Mesothelial cell of epicardium (in vitro differentiated cells): ENCODE data around the gene TBCD. TPM values are rescaled to one million over a fixed set of nuclear protein-coding genes. Genes with fewer than 3 reads are reported as not detected.

Experiments
- DNase-seq, 2 experiments: peaks; one replicate each; pipeline ENCODE4 v3.0.0; 2021; ENCODE audit warnings: low spot score in 2 of 2; ENCODE audit not compliant: unreplicated experiment in 2 of 2
- H3K27ac Mint-ChIP-seq: 2 replicates; pipeline ENCODE4 v1.8.0; 2021; ENCODE audit warnings: mixed read lengths
- H3K27me3 Mint-ChIP-seq: 2 replicates; pipeline ENCODE4 v1.8.0; 2021; ENCODE audit warnings: low read depth, mixed read lengths
- H3K36me3 Mint-ChIP-seq: 2 replicates; pipeline ENCODE4 v1.8.0; 2021; ENCODE audit warnings: mixed read lengths
- H3K4me1 Mint-ChIP-seq: 2 replicates; pipeline ENCODE4 v1.8.0; 2021; ENCODE audit warnings: mixed read lengths
- H3K4me3 Mint-ChIP-seq: 2 replicates; pipeline ENCODE4 v1.8.0; 2021; ENCODE audit warnings: mild to moderate bottlenecking, moderate library complexity, mixed read lengths
- H3K9me3 Mint-ChIP-seq: 2 replicates; pipeline ENCODE4 v1.8.0; 2021; ENCODE audit warnings: mixed read lengths
- total RNA-seq: library from RNA; stranded (reverse); gene quantifications from 3 replicates; pipeline ENCODE4 v1.2.1, GENCODE V29; 2021
- TF ChIP-seq, protein P1 (sequence below): fragments of 200-600 bp; sonication (generic); IDR thresholded peaks from one replicate; pipeline ENCODE4 v1.5.0; 2021; ENCODE audit warnings: antibody characterized with exemption; ENCODE audit not compliant: unreplicated experiment

Gene TBCD
- total RNA-seq, 1 donor from 2014 or later = 117 TPM

DNA sequence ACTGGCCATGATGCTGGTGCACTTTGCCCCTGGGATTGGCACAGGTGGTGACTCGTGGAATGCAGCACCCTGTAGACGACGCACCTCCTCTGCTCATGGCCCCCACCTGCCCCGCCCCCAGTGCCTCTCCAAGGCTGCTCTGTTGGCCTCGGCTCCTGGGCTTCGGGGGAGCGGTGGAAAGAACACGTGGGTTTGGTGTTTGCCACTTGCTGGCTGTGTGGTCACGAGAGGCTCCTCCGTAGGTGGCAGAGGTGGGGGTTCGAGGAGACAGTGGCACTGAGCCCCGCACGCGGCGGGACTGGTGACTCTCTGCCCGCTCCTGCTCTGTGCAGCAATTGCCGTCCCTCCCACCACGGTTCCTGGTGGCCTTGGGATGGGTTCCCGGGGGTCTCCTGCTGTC, 170.8 kb downstream of the TBCD start:
- H3K4me3 Mint-ChIP-seq = no peak overlapping the region
- no peak for DNase-seq
- H3K36me3 Mint-ChIP-seq = peaks cover 18% of the 10 kb centered on the region
- no peaks in the 10 kb centered on the region for H3K9me3 Mint-ChIP-seq
- no peaks in the 10 kb centered on the region for H3K4me1 Mint-ChIP-seq
- no peak overlapping the region for H3K27ac Mint-ChIP-seq
- H3K27me3 Mint-ChIP-seq = no peaks in the 10 kb centered on the region
- TF ChIP-seq, protein P1, sequence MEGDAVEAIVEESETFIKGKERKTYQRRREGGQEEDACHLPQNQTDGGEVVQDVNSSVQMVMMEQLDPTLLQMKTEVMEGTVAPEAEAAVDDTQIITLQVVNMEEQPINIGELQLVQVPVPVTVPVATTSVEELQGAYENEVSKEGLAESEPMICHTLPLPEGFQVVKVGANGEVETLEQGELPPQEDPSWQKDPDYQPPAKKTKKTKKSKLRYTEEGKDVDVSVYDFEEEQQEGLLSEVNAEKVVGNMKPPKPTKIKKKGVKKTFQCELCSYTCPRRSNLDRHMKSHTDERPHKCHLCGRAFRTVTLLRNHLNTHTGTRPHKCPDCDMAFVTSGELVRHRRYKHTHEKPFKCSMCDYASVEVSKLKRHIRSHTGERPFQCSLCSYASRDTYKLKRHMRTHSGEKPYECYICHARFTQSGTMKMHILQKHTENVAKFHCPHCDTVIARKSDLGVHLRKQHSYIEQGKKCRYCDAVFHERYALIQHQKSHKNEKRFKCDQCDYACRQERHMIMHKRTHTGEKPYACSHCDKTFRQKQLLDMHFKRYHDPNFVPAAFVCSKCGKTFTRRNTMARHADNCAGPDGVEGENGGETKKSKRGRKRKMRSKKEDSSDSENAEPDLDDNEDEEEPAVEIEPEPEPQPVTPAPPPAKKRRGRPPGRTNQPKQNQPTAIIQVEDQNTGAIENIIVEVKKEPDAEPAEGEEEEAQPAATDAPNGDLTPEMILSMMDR = no peak

DNA sequence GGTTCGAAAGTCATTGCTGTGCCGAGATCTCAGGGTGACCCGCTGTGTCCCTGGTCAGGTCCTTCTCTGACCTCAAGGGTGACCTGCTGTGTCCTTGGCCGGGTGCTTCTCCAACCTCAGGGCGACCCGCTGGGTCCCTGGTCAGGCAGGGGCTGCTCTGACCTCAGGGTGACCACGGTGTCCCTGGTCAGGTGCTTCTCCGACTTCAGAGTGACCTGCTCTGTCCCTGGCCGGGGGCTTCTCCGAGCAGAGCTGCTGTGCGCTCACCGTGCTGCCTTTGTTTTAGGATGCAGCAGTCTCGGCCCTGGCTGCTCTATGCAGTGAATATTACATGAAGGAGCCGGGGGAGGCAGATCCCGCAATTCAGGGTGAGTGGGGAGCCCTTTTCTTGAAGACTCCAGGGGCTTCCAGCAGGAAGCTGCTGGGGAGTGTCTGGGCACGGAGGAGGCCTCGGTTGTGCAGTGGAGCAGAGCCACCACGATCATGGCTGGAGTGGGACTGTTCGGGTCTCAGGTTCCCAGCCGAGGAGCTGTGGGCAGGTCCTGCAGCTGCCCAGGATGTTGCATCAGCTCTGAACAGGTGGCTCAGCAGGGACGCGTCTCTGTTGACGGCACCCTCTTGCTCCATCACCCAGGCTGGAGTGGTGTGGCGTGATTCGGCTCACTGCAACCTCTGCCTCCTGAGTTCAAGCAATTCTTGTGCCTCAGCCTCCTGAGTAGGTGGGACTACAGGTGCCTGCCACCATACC, 171.7 kb downstream of the TBCD start:
- TF ChIP-seq, protein P1 = no peak
- no peak overlapping the region for H3K27ac Mint-ChIP-seq
- no peak for DNase-seq
- H3K27me3 Mint-ChIP-seq = no peaks in the 10 kb centered on the region
- no peaks in the 10 kb centered on the region for H3K9me3 Mint-ChIP-seq
- peaks cover 21% of the 10 kb centered on the region for H3K36me3 Mint-ChIP-seq
- H3K4me1 Mint-ChIP-seq = no peaks in the 10 kb centered on the region
- no peak overlapping the region for H3K4me3 Mint-ChIP-seq

DNA sequence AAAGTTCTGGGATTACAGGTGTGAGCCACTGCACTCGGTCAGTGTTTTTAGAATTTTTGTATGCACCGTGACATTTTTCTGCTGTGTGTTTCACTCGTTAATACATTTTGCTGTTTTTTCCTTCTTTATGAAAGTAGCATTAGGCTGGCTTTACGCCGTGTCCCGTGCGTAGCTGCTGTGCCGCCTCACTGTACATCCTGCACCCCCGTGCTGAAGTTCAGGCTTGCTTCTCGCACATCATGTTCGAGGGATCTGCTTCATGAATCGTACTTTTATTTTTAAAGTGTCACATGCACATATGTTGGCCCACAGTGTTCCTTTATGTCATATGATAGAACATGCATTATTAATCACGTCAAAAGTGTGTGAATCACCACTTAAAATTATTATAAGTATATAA, 172.3 kb downstream of the TBCD start:
- Mint-ChIP-seq H3K36me3 (peaks cover 27% of the 10 kb centered on the region), H3K4me3 (no peak overlapping the region), H3K27me3 (no peaks in the 10 kb centered on the region), H3K9me3 (no peaks in the 10 kb centered on the region), H3K27ac (no peak overlapping the region), H3K4me1 (no peaks in the 10 kb centered on the region)
- TF ChIP-seq, protein P1 = no peak
- DNase-seq = no peak

DNA sequence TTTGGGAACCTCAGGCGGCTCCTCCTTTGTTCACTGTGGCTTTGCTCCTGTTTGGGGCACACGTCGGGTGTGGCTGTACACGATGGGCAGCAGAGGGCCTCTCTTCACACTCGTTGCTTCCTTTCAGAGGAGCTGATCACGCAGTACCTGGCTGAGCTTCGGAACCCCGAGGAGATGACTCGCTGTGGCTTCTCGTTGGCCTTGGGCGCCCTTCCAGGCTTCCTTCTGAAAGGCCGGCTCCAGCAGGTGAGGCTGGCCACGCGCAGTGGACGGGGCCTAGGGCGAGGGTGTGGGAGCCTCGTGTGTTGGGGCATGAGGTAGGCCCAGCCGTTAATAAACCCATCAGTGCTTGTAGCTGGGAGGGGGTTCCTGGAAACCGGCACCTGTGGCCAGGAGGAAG, 172.9 kb downstream of the TBCD start:
- Mint-ChIP-seq H3K27ac (no peak overlapping the region), H3K4me3 (no peak overlapping the region)
- DNase-seq = no peak

DNA sequence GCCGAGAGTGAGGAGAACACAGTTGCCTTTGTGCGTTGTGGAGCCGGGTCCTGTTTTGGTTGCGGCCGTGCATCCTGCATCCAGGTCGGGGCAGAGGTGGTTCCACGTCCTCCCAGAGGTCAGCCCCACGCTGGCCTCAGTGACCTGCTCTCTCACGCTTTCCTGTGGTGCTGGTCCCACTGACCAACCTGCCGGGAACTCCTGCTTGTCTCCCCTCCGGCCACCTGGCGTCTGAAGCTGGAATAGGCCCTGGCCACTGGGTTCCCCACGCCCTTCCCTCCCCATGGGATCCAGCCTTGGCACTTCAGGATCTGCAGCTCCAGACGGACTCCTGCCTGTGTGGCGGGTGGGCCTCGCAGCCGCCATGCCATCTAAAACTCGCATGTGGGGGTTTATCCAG, 173.5 kb downstream of the TBCD start:
- Mint-ChIP-seq H3K36me3 (peaks cover 31% of the 10 kb centered on the region), H3K27ac (no peak overlapping the region), H3K4me3 (no peak overlapping the region), H3K27me3 (no peaks in the 10 kb centered on the region), H3K9me3 (no peaks in the 10 kb centered on the region), H3K4me1 (no peaks in the 10 kb centered on the region)
- TF ChIP-seq, protein P1 = no peak
- DNase-seq = no peak

More for the DNA sequence above, 172.9 kb downstream of the TBCD start:
- no peaks in the 10 kb centered on the region for H3K9me3 Mint-ChIP-seq
- peaks cover 31% of the 10 kb centered on the region for H3K36me3 Mint-ChIP-seq
- H3K4me1 Mint-ChIP-seq = no peaks in the 10 kb centered on the region
- TF ChIP-seq, protein P1 = no peak
- no peaks in the 10 kb centered on the region for H3K27me3 Mint-ChIP-seq
